GM18502 (cell line): ENCODE data around the gene TGDS.
"Not testable (repeated sequence)": the region's sequence is repeated elsewhere in the genome, so short reads cannot be mapped to it uniquely, and the experiment has no call there.

ENCODE experiments used
- ATAC-seq: cut with Tn5 transposase; IDR thresholded peaks from one replicate; pipeline ENCODE4 v1.9.1; 2021; ENCODE audit warnings: mild to moderate bottlenecking; ENCODE audit not compliant: unreplicated experiment, poor library complexity

Gene TGDS, protein sequence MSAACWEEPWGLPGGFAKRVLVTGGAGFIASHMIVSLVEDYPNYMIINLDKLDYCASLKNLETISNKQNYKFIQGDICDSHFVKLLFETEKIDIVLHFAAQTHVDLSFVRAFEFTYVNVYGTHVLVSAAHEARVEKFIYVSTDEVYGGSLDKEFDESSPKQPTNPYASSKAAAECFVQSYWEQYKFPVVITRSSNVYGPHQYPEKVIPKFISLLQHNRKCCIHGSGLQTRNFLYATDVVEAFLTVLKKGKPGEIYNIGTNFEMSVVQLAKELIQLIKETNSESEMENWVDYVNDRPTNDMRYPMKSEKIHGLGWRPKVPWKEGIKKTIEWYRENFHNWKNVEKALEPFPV

DNA sequence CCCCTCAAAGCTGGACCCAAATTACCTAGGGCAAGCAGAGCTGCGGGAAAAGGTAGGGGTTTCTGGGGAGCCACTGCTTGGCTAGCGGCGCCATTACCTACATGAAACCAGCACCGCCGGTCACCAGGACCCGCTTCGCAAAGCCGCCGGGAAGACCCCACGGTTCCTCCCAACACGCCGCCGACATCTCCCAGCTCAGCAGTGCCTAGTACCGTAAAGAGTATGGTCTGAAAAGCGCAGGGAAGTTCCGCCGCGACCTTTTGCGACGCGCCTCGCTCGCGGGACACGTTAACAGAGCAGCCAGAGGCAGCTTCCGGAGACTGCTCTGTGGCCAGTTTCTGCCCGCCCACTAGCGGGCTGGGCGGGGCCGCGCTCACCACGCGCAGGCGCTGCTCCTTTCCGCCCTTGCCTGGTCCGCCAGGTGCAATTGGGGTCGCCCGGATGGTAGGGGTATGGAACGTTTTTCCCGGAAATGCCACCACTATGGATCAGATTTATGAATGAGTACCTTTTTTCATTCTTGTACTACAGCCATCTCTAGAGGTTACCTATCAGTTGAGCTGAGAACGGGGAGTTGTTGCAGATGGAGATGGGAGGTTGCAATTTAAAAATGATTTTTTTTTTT lies at the start of gene TGDS:
TGDS (minus strand) TSS at position 203 of the 625 bp plus-strand sequence; CDS start at position 187, 16 bp downstream.
- peak; percentile 97 for ATAC-seq

DNA sequence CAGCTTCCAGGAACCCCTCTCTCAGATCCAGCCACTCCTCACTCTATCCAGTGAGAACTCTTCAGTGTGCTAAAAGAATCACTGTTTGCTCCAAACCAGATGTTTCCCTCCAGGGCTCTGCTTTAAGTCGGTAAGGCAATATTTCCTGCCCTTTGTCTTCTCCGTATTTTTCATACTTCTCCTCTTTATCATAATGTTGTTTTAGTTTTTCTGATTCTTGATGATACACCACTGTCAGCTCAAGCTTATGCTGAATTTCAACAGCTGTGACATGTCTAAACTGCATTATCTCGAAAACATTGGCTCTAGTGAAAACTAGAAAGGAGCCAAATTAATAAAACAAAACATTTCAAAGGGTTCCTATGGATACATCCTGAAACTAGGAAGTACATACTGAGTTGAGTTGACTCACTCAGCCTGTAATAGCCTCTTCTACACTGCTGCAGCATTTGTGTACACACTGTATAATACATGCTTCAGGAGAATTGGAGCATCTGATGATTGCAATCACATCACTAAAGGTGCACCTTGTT lies 45.5 kb upstream of the TGDS start:
- no peak for ATAC-seq

DNA sequence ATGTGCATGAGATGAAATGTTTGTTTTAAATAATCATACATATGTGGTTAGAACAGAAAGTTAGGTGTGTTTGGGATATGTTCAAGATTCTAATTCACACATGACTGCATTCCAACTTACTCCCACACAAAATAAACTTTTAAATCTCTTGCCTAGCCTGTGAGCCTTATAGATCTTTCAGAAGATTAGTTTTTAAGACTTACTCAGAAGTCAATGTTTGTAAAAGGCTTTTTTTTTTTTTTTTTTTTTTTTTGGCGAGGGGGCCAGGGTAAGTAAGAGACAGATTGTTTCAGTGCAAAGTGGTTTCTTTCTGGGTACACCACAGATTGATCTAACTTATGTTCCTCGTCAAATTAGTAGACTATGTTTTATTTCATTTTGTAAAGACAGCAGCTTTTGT lies 44.8 kb upstream of the TGDS start:
- no peak for ATAC-seq

DNA sequence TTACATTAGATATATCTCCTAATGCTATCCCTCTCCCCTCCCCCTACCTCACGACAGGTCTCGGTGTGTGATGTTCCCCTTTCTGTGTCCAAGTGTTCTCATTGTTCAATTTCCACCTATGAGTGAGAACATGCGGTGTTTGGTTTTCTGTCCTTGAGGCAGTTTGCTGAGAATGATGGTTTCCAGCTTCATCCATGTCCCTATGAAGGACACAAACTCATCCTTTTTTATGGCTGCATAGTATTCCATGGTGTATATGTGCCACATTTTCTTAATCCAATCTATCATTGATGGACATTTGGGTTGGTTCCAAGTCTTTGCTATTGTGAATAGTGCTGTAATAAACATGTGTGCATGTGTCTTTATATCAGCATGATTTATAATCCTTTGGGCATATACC lies 41.7 kb upstream of the TGDS start:
- not testable (repeated sequence) for ATAC-seq

DNA sequence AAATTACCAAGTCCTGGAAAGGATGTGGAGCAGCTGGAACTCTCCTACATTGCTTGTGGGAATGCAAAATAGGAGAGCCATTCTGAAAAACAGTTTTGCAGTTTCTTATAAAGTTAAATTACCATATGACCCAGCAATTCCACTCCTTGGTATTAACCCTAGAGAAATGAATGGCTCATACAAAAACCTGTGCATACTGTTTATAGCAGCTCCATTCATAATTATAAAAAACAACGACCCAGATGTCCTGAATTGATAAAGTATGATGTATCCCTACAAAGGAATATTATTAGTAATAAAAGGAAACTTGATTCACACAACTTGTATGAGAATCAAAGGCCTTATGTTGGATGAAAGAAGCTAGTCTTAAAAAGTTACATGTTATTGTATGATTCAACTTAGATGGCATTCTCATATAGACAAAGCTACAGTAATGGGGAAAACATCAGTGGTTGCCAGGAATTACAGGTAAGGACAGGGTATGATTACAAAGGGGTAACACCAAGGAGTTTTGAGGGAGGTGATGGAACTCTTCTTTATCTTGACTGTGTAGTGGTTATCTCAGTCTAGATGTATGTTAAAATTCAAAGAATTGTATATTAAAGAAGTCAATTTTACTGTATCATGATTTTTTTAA lies 41.1 kb upstream of the TGDS start:
- ATAC-seq, result no peak

DNA sequence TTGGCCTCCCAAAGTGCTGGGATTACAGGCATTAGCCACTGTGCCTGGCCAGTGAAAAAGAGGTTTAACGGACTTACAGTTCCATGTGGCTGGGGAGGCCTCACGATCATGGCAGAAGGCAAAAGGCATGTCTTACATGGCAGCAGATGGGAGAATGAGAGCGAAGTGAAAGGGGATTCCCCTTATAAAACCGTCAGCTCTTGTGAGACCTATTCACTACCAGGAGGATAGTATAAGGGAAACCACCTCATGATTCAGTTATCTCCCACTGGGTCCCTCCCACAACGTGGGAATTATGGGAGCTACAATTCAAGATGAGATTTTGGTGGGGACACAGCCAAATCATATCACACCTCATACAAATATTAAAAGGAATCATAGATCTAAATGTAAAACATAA lies 40.1 kb upstream of the TGDS start:
- ATAC-seq, result not testable (repeated sequence)

DNA sequence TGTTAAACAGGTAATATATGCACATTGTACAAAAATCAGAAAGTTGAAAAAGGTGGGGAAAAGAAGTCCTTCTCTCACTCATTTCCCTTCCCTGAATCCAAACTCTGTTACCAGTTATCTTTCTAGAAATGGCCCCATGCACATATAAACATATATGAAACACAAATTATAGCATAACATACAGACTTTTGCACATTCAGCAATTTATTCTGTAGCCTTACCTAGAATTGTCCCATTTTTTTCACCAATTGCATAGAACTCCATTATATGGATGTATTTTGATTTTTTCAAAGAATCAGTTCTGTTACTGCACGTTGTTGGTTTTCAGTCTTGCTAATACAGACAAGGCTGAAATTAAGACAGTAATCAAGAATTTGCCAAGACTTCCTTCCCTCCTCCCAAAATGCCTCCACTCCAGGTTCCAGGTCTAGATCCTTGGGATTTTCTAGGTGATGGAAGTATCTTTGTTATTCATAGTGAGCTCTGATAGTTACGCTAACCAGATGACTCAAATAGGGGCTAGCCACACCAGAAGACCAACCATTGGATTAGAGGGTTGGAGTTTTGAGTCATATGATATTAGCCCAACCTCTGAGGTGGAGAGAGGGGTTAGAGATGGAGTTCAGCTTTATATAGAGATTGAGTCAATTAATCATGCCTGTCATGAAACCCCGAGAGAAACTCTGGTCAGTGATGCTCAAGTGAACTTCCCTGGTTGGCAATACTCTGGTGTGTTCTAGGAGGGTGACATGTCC lies 36.5 kb upstream of the TGDS start:
- no peak for ATAC-seq

DNA sequence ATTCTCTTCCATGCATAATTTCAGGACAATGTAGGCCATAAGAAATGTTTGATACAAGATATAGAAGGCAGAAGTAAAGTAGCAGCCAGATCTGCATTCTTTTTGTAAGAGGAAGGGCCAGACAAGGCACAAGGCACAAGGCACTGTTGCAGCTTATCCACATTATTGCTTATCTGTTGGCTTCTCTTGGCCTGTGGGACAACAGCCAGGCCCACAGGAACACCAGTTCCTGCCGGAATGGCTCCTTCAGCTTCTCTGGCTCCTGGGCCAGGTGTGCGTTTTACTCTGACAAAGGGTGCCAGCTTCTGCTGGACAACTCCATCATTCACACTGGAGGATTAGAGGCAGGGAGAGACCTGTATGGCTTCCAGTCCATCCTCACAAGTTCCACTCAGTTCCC lies 34.9 kb upstream of the TGDS start:
- no peak for ATAC-seq

DNA sequence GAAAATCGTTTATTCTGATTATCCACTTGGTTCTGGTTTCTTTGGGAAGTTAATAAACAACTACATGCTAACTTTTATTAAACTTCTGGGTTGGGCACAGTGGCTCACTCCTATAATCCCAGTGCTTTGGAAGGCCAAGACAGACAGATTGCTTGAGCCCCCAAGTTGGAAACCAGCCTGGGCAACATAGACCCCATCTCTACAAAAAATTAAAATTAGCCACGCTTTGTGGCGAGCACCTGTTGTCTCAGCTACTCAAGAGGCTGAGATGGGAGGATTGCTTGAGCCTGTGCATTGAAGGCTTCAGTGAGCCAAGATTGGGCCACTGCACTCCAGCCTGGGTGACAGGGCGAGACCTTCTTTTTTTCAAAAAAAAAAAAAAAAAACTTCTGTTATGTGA lies 27.4 kb upstream of the TGDS start:
- ATAC-seq, result no peak

DNA sequence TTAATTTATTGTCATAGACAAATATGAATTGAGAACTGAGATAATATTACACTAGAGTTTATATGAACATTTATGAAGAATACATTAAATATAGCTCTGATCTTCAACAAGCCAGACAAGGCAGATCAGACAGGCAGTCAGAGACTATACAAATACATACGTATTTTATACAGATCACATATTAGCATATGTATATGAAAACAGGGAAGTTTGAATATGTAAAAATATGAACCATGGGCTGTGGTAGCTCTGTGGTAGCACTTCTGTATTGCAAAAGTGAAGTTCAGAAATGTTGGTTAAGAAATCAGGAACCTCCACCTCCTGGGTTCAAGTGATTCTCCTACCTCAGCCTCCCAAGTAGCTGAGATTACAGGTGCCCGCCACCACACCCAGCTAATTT lies 26.4 kb upstream of the TGDS start:
- no peak for ATAC-seq

DNA sequence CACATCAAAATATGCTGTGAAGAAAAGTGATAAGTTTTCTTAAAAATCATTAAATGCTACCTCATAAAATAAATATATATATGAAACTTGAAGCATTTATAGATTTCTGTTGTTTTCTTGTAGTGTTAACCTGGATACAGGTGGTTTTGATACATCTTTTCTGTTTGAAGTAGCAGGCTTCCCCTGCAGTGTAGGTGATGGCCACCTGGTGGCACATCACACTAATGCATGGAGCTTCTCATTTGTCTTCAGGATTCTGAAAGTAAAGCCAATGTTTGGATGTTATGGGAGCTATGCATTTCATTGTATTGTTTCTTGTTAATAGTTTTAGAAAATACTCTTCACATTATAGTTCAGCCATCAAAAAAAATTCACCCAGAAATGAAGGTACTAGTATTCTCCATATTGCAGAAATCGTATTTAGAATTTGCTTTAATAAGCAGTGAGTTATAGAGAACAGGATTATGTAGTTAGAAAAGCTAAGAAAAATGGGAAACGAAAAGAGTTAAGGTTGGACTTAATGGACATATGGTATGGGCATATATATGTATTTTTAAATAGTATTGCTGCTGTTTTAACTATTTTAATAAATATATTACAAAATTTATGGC lies 24.4 kb upstream of the TGDS start:
- ATAC-seq, result peak; percentile 89

DNA sequence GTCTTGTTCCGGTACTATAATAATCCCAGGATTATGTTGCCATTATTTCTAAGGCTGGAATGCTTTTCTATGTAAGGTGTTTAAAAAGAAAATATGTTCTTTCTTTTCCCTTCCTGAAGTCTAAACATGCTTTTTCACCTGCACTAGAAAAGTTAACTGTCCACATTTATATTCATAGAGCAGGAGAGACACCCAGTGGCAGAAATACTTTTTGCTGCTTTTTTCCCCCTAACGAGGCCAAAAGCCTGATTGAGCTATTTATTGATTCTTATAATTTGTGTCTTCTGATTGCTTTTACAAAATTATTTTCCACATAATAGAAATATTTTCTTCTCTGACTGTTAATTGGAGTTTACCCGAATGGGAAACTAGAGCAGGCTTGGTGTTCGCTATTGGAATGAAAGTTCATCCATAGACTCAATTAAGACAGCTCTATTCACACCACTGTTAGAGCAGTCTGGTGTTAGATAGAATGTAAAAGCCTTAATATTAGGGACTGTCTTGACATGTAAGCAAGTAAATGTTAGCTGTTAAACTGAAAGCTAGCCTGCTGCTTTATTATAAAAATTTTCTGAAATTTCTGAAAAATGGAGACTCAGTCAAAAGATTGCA lies 21.5 kb upstream of the TGDS start:
- peak; percentile 50 for ATAC-seq

DNA sequence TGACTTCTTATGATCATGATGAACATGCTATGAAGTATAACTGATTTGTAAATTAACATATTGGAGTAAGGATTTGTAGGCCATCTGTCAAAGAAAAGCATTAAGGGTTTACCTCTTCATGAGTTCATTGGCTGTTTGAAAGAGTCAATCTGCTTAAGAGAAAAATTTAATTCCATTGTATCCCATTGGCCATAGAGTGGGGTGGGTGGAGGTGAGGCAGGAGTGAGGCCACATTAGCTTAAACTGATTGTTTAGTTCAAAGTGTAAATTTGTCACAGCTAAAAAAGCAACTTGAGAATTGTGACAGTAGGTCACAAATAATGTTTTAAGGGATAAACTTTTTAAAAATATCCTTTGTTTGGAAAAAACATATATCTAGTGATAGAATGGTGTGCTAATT lies 17.1 kb upstream of the TGDS start:
- no peak for ATAC-seq

DNA sequence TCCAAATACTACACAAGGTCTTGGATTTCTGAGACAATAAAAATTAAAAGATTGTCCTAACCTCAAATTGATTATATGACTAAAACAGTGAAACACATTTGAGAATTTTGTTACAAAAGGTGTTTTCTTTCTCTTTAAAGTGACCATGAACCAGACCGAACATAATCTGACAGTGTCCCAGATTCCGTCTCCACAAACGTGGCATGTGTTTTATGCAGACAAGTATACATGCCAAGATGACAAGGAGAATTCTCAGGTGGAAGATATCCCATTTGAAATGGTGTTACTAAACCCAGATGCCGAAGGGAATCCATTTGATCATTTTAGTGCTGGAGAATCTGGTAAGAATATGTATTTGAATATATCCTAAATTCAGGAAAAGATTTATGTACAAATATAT lies 16.1 kb upstream of the TGDS start:
- no peak for ATAC-seq

DNA sequence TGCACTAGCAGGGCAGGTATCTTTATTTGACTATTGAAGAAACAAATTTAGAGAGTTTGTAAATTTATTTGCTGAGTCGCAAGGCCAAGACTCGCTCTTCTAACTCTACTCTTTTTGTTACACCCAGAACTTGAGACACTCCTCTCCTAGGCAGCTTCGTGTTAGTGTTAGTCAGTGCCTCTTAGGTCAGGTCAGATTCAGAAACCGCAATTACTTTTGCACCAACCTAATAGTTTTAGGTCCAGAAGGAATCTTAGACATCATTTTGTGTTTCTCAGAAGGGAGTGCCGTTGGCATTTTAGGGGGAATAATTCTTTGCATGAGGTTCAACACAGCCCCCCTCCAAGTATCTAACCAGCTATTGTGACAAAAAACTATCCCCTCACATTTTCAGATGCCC lies 14.5 kb upstream of the TGDS start:
- no peak for ATAC-seq

DNA sequence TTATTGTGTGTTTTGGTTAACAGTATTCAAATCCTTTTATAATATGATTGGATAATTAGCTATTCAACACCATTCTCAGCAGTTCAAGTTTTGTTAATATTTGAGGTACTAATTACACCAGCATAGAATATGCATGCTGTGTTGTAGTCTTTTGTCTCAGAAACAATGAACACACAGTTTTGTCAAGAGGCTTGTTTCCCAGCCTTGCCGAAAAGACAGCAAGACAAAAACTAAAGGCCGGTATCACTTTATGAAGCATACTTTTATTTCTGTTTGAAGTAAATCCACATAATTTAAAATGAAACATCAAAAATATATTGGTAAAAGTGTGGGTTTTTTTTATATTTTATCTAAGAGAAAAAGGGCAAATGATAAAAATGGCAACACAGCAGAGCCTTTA lies 13.2 kb upstream of the TGDS start:
- ATAC-seq, result no peak

DNA sequence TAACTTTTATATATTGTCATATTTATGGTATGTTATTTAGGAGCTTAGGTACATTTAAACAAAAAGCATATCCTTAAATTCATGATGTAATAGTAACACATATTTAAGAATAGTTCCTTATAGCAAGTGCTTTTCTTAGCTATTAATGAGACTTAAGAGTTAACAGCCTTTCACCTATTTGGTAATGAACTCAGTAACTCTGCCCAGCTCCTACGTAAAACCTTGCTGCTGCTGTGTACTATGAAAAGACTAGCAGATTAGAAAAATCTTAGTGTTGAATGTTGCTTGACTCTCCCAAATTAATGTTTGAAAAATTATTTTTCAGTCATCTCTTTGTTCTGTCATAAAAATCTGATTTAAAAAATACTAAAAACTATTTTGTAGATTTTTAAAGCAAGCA lies 12.6 kb upstream of the TGDS start:
- no peak for ATAC-seq

DNA sequence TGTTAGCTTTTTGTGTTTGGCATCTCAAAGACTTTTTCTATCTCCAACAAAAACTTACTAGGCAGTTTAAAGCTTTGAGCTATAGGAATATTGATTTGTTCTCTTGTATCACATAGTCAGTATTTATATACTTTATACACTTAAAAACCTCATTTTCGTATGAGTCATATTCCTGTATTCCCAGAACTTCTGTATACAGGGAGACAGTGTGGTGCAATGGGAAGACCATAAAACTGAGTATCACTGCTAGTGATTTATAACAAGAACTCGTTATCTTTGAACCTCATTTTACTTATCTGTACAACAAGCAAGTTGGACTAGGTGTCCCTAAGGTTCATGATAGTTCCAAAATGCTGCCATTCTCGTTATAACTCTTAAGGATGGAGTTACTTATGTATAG lies 12.0 kb upstream of the TGDS start:
- ATAC-seq, result no peak

DNA sequence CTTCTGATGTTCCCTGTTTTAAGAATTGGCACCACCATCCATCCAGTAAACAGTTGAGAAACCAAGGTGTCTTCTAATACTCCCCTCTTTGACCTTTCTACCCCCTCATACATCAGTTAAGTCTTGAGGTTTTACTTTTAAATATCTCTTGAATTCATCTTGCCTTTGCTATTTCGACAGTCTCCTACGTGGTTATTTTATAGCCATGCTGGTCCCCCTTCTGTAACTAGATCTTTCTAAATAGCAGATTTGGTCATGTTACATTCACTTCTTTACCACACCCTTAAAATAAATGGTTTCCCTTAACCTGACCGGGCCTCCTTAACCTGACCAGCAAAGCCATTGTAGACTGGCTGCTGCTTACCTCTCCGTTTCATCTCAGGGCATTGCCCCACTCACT lies 11.1 kb upstream of the TGDS start:
- no peak for ATAC-seq

DNA sequence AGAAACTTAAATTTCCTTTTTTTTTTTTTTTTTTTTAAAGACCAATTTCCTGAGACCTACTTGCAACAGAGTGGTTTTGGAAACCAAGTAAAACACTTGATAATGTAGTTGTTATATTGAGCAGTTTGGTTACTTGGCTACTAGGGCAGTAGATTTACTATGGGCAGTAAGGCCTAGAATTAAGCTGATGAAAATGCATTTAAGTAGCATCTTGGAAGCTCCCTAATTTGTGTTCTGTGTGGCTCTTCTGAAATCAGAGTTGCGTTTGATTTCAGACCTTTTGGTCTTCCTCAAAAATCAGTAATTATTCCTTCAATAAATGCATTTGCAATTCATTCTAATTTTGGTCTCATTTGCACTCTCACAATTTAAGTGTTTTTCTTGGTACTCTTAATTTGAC lies 6.5 kb upstream of the TGDS start:
- no peak for ATAC-seq
